Liver (tissue), 9 donors: ENCODE data around the gene LPP. TPM values are rescaled to one million over a fixed set of nuclear protein-coding genes. Genes with fewer than 3 reads are reported as not detected.

Experiments
- DNase-seq: peaks from one replicate; pipeline ENCODE4 v3.0.0-alpha.2; 2017; ENCODE audit warnings: low spot score
- H3K27ac ChIP-seq, 2 donors: one replicate each; pipeline ENCODE4 v1.7.0; 2013; ENCODE audit warnings: inconsistent platforms in 2 of 2, low read length in 2 of 2, control low read depth in 1 of 2, low read depth in 1 of 2, mild to moderate bottlenecking in 1 of 2
- H3K27me3 ChIP-seq, 4 donors: one replicate each; pipeline versions ENCODE4 v1.6.1 to v1.7.0; 2013; ENCODE audit warnings: low read length in 3 of 4, inconsistent platforms in 1 of 4, mild to moderate bottlenecking in 1 of 4, moderate library complexity in 1 of 4; ENCODE audit not compliant: control insufficient read depth in 4 of 4, insufficient read depth in 4 of 4
- H3K36me3 ChIP-seq, 4 donors: one replicate each; pipeline versions ENCODE4 v1.6.1 to v1.7.0; 2013; ENCODE audit warnings: low read length in 3 of 4, mild to moderate bottlenecking in 3 of 4, low read depth in 1 of 4, moderate library complexity in 1 of 4; ENCODE audit not compliant: control insufficient read depth in 4 of 4, insufficient read depth in 3 of 4
- H3K4me1 ChIP-seq, 4 donors: one replicate each; pipeline versions ENCODE4 v1.6.1 to v1.7.0; 2013; ENCODE audit warnings: low read length in 3 of 4, mild to moderate bottlenecking in 3 of 4, moderate library complexity in 1 of 4; ENCODE audit not compliant: control insufficient read depth in 4 of 4, insufficient read depth in 4 of 4
- H3K4me3 ChIP-seq, 3 donors: one replicate each; pipeline versions ENCODE4 v1.6.1 to v1.7.0; 2013; ENCODE audit warnings: low read length in 3 of 3, control low read depth in 1 of 3, low read depth in 1 of 3, mild to moderate bottlenecking in 1 of 3
- H3K9ac ChIP-seq, 2 donors: one replicate each; pipeline ENCODE4 v1.7.0; 2013; ENCODE audit warnings: low read length in 2 of 2, mild to moderate bottlenecking in 2 of 2, moderate library complexity in 2 of 2, control low read depth in 1 of 2, low read depth in 1 of 2
- H3K9me3 ChIP-seq, 4 donors: one replicate each; pipeline versions ENCODE4 v1.6.1 to v1.7.0; 2013; ENCODE audit warnings: low read length in 3 of 4; ENCODE audit not compliant: control insufficient read depth in 4 of 4
- EGR1 ChIP-seq, 2 donors: IDR thresholded peaks; 2 replicates each; pipeline ENCODE4 v1.6.1; 2016 to 2018; ENCODE audit warnings: antibody characterized with exemption in 2 of 2, low read depth in 2 of 2
- FOXA1 ChIP-seq: IDR thresholded peaks from 2 replicates; pipeline ENCODE4 v1.6.1; 2016; ENCODE audit warnings: antibody characterized with exemption
- FOXA2 ChIP-seq: IDR thresholded peaks from 2 replicates; pipeline ENCODE4 v1.6.1; 2016; ENCODE audit warnings: antibody characterized with exemption
- GABPA ChIP-seq, 2 donors: IDR thresholded peaks in 1 of 2; conservative IDR thresholded peaks in 1 of 2; 2 replicates each; pipeline ENCODE4 v1.6.1; 2016; ENCODE audit warnings: antibody characterized with exemption in 2 of 2, mild to moderate bottlenecking in 1 of 2, moderate library complexity in 1 of 2
- HNF4A ChIP-seq, 2 donors: conservative IDR thresholded peaks; 2 replicates each; pipeline ENCODE4 v1.6.1; 2016; ENCODE audit warnings: antibody characterized with exemption in 2 of 2, mild to moderate bottlenecking in 2 of 2
- JUND ChIP-seq, 2 donors: IDR thresholded peaks; 2 replicates each; pipeline ENCODE4 v1.6.1; 2016; ENCODE audit warnings: antibody characterized with exemption in 2 of 2
- NR2F2 ChIP-seq: IDR thresholded peaks from 2 replicates; pipeline ENCODE4 v1.6.1; 2016; ENCODE audit warnings: antibody characterized with exemption
- RAD21 ChIP-seq, 2 donors: IDR thresholded peaks; 2 replicates each; pipeline ENCODE4 v1.6.1; 2016; ENCODE audit warnings: antibody characterized with exemption in 2 of 2, mild to moderate bottlenecking in 2 of 2
- SP1 ChIP-seq: IDR thresholded peaks from 2 replicates; pipeline ENCODE4 v1.6.1; 2018; ENCODE audit warnings: antibody characterized with exemption, mild to moderate bottlenecking
- YY1 ChIP-seq: IDR thresholded peaks from 2 replicates; pipeline ENCODE4 v1.6.1; 2016; ENCODE audit warnings: antibody characterized with exemption, mild to moderate bottlenecking
- WGBS: extraction: QIAGEN DNeasy Blood & Tissue Kit; methylation state at CpG from one replicate; pipeline ENCODE4 v1.1.7; 2013; 5-methylcytosine and 5-hydroxymethylcytosine counted together
- polyA plus RNA-seq, 2 donors: library from polyadenylated mRNA; stranded (reverse) in 1 of 2; unstranded in 1 of 2; fragments of 200-250 nt in 1 of 2; fragments of >200 nt in 1 of 2; fragmentation: Nextera tagmentation in 1 of 2; extraction: Ambion mirVana in 1 of 2; gene quantifications; one replicate each; pipeline versions ENCODE4 v1.2.1 to v1.2.3, GENCODE V29; 2013 to 2015
- total RNA-seq, 2 donors: library from RNA; depleted of rRNA; stranded (reverse); fragments of >200 nt; gene quantifications; one replicate each; pipeline ENCODE4 v1.2.3, GENCODE V29; 2014
- TF ChIP-seq, protein P1 (sequence below): IDR thresholded peaks from 2 replicates; pipeline ENCODE4 v1.6.1; 2016; ENCODE audit warnings: antibody characterized with exemption
- TF ChIP-seq, protein P2 (sequence below): fragments of 150-350 bp; IDR thresholded peaks from 2 replicates; pipeline ENCODE4 v1.5.1; 2017; ENCODE audit warnings: improper control_type of control experiment, low read depth, low read length; ENCODE audit not compliant: missing input control
- TF ChIP-seq, protein P3 (sequence below): IDR thresholded peaks from 2 replicates; pipeline ENCODE4 v1.6.1; 2016; ENCODE audit warnings: antibody characterized with exemption
- TF ChIP-seq, protein P4 (sequence below): IDR thresholded peaks from 2 replicates; pipeline ENCODE4 v1.6.1; 2016; ENCODE audit warnings: antibody characterized with exemption, mild to moderate bottlenecking
- TF ChIP-seq, protein P5 (sequence below): IDR thresholded peaks from 2 replicates; pipeline ENCODE4 v1.6.1; 2016; ENCODE audit warnings: antibody characterized with exemption
- donor health status: healthy.
- donor health status: healthy.
- donor health status: healthy.
- donor health status: healthy.
- donor health status: healthy.

Gene LPP
- total and polyA plus RNA-seq, 4 donors: 3.3 to 53.7 (median 28.2) TPM

DNA sequence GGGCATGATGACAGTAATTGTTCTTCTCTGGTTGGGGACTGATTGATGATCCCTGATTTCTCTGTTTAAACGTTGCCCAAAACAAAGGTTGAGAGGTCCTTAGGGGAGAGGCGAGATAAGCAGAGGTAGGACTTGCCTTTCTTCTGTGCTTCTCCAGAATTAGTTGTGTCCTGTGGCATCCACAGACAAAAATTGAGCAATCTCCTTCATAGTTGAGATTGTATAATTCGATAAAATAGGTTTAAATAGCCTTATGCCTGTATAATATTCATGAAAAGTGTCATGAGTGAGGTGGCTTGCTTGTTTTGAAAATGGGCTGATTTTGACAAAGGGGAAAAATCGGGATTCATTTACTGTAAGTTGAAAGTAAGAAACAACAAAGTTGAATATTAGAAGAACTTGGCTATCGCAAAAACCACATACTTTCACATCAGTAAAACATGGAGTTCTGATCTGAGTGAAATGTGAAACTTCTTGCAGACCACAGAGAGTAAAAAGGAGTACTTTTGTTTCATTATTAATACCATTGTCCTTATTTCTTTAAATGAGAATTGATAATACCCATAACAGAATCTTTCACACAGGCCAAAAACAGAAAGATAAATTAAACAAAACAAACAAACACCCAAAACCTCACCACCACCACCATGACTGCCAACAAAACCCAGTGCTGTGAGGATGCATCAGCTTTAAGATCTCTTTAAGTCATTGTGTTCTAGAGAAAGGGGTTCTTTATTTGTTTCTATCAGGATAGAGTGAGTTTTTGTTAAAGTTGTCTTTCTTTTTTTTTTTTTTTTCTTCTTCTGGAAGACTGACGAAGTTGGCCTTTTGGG lies 155.7 kb downstream of the LPP start:
- H3K4me1 ChIP-seq: peaks cover 2 to 19% (median 10%) of the 10 kb centered on the region in 4 donors
- no peak overlapping the region for H3K4me3 ChIP-seq
- DNase-seq: no peak
- WGBS: 82% methylated on average over 6 of the region's 6 CpGs
- H3K36me3 ChIP-seq: no peaks in the 10 kb centered on the region
- H3K9ac ChIP-seq: no peak overlapping the region
- TF ChIP-seq, protein P1, sequence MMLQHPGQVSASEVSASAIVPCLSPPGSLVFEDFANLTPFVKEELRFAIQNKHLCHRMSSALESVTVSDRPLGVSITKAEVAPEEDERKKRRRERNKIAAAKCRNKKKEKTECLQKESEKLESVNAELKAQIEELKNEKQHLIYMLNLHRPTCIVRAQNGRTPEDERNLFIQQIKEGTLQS: no peak
- TF ChIP-seq FOXA2 (no peak), HNF4A (conservative IDR thresholded peaks at IDR 0.05) (no peak), YY1 (no peak), NR2F2 (no peak), FOXA1 (no peak), RAD21 (IDR thresholded peaks at IDR 0.05) (no peak), JUND (IDR thresholded peaks at IDR 0.05) (no peak), SP1 (no peak), GABPA (IDR thresholded peaks at IDR 0.05 in 1 of 2, conservative IDR thresholded peaks at IDR 0.05 in 1 of 2) (no peak)
- TF ChIP-seq, protein P2, sequence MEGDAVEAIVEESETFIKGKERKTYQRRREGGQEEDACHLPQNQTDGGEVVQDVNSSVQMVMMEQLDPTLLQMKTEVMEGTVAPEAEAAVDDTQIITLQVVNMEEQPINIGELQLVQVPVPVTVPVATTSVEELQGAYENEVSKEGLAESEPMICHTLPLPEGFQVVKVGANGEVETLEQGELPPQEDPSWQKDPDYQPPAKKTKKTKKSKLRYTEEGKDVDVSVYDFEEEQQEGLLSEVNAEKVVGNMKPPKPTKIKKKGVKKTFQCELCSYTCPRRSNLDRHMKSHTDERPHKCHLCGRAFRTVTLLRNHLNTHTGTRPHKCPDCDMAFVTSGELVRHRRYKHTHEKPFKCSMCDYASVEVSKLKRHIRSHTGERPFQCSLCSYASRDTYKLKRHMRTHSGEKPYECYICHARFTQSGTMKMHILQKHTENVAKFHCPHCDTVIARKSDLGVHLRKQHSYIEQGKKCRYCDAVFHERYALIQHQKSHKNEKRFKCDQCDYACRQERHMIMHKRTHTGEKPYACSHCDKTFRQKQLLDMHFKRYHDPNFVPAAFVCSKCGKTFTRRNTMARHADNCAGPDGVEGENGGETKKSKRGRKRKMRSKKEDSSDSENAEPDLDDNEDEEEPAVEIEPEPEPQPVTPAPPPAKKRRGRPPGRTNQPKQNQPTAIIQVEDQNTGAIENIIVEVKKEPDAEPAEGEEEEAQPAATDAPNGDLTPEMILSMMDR: no peak
- TF ChIP-seq, protein P3, sequence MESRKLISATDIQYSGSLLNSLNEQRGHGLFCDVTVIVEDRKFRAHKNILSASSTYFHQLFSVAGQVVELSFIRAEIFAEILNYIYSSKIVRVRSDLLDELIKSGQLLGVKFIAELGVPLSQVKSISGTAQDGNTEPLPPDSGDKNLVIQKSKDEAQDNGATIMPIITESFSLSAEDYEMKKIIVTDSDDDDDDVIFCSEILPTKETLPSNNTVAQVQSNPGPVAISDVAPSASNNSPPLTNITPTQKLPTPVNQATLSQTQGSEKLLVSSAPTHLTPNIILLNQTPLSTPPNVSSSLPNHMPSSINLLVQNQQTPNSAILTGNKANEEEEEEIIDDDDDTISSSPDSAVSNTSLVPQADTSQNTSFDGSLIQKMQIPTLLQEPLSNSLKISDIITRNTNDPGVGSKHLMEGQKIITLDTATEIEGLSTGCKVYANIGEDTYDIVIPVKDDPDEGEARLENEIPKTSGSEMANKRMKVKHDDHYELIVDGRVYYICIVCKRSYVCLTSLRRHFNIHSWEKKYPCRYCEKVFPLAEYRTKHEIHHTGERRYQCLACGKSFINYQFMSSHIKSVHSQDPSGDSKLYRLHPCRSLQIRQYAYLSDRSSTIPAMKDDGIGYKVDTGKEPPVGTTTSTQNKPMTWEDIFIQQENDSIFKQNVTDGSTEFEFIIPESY: no peak
- peak overlapping the region in 1 of 2 donors; percentile 11 for H3K27ac ChIP-seq
- H3K9me3 ChIP-seq: no peaks in the 10 kb centered on the region
- no peaks in the 10 kb centered on the region for H3K27me3 ChIP-seq

DNA sequence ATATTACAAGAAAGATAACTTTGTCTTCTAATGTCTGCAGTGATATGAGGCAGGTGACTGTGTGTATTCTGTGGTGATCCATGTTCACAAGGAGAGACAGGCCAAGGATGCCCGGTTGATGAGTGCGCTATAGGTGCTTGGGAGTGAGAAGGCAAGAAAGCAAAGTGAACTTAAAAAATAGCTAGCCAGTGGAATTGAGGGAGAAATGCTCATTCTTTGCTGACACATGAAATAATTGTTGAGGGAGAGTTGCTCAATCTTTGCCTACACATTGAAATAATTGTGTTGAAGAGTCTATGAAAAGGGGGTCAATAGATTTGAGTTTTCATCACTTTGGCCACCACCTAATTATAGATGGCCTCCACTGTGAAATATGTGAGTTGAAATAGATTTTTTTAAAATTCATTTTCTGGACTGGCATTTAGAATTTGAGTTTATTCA lies 156.3 kb downstream of the LPP start:
- Histone ChIP-seq H3K4me1 (peaks cover 2 to 16% (median 7%) of the 10 kb centered on the region in 4 donors), H3K27me3 (no peaks in the 10 kb centered on the region), H3K27ac (peak overlapping the region in 1 of 2 donors; percentile 11), H3K4me3 (no peak overlapping the region), H3K36me3 (no peaks in the 10 kb centered on the region), H3K9ac (no peak overlapping the region), H3K9me3 (no peaks in the 10 kb centered on the region)
- TF ChIP-seq FOXA2 (no peak), GABPA (IDR thresholded peaks at IDR 0.05 in 1 of 2, conservative IDR thresholded peaks at IDR 0.05 in 1 of 2) (no peak), EGR1 (IDR thresholded peaks at IDR 0.05; ENCODE audit: low read depth in 2 of 2) (no peak), NR2F2 (no peak), YY1 (no peak), RAD21 (IDR thresholded peaks at IDR 0.05) (no peak)
- TF ChIP-seq, protein P4, sequence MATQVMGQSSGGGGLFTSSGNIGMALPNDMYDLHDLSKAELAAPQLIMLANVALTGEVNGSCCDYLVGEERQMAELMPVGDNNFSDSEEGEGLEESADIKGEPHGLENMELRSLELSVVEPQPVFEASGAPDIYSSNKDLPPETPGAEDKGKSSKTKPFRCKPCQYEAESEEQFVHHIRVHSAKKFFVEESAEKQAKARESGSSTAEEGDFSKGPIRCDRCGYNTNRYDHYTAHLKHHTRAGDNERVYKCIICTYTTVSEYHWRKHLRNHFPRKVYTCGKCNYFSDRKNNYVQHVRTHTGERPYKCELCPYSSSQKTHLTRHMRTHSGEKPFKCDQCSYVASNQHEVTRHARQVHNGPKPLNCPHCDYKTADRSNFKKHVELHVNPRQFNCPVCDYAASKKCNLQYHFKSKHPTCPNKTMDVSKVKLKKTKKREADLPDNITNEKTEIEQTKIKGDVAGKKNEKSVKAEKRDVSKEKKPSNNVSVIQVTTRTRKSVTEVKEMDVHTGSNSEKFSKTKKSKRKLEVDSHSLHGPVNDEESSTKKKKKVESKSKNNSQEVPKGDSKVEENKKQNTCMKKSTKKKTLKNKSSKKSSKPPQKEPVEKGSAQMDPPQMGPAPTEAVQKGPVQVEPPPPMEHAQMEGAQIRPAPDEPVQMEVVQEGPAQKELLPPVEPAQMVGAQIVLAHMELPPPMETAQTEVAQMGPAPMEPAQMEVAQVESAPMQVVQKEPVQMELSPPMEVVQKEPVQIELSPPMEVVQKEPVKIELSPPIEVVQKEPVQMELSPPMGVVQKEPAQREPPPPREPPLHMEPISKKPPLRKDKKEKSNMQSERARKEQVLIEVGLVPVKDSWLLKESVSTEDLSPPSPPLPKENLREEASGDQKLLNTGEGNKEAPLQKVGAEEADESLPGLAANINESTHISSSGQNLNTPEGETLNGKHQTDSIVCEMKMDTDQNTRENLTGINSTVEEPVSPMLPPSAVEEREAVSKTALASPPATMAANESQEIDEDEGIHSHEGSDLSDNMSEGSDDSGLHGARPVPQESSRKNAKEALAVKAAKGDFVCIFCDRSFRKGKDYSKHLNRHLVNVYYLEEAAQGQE: no peak
- TF ChIP-seq, protein P5, sequence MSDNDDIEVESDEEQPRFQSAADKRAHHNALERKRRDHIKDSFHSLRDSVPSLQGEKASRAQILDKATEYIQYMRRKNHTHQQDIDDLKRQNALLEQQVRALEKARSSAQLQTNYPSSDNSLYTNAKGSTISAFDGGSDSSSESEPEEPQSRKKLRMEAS: no peak
- no peak for DNase-seq
- WGBS: 95% methylated on average over 2 of the region's 2 CpGs
